Sigmoid colon (tissue), 7 donors: ENCODE measurements around the gene TMEM240. TPM values are rescaled to one million over a fixed set of nuclear protein-coding genes. Genes with fewer than 3 reads are reported as not detected.

ENCODE experiments used
- DNase-seq: peaks from one replicate; pipeline ENCODE4 v3.0.0-alpha.2; 2019
- H3K27ac ChIP-seq, 4 donors: fragments of 200-600 bp; sonication (generic); one replicate each; pipeline ENCODE4 v1.5.1; 2016 to 2019; ENCODE audit warnings: mild to moderate bottlenecking in 1 of 4
- H3K27me3 ChIP-seq, 3 donors: fragments of 200-600 bp; sonication (generic); one replicate each; pipeline ENCODE4 v1.5.1; 2019; ENCODE audit warnings: mild to moderate bottlenecking in 1 of 3
- H3K36me3 ChIP-seq, 4 donors: fragments of 200-600 bp; sonication (generic); one replicate each; pipeline ENCODE4 v1.5.1; 2016 to 2019
- H3K4me1 ChIP-seq, 4 donors: fragments of 200-600 bp; sonication (generic); one replicate each; pipeline ENCODE4 v1.5.1; 2017 to 2019
- H3K4me3 ChIP-seq, 4 donors: fragments of 200-600 bp; sonication (generic); one replicate each; pipeline ENCODE4 v1.5.1; 2017 to 2019; ENCODE audit warnings: mild to moderate bottlenecking in 2 of 4, moderate library complexity in 1 of 4
- H3K9me3 ChIP-seq, 4 donors: fragments of 200-600 bp in 3 of 4; sonication (generic) in 3 of 4; one replicate each; pipeline versions ENCODE4 v1.5.1 to v1.6.1; 2013 to 2019
- CTCF ChIP-seq, 4 experiments: fragments of 450-650 bp in 3 of 4; fragments of 200-600 bp in 1 of 4; IDR thresholded peaks; one replicate each; pipeline ENCODE4 v1.5.1; 2016 to 2019; ENCODE audit warnings: antibody characterized with exemption in 4 of 4, mild to moderate bottlenecking in 3 of 4, moderate library complexity in 2 of 4
- EP300 ChIP-seq, 4 donors: sonication (generic); formaldehyde crosslinking; IDR thresholded peaks; one replicate each; pipeline ENCODE4 v1.6.1; 2017; ENCODE audit warnings: antibody characterized with exemption in 4 of 4
- POLR2A ChIP-seq, 2 donors: fragments of 450-650 bp; IDR thresholded peaks; one replicate each; pipeline ENCODE4 v1.6.1; 2016; ENCODE audit warnings: antibody characterized with exemption in 2 of 2, mild to moderate bottlenecking in 2 of 2, moderate library complexity in 2 of 2
- POLR2AphosphoS5 ChIP-seq, 4 donors: sonication (generic); formaldehyde crosslinking; IDR thresholded peaks; one replicate each; pipeline ENCODE4 v1.6.1; 2017; ENCODE audit warnings: antibody characterized with exemption in 4 of 4
- WGBS, 2 donors: extraction: QIAGEN DNeasy Blood & Tissue Kit; methylation state at CpG; one replicate each; pipeline ENCODE4 v1.1.7; 2013; 5-methylcytosine and 5-hydroxymethylcytosine counted together
- intact Hi-C: fragments of 100-400 bp; cut with DNase I; formaldehyde crosslinking; loops from one replicate; pipeline ENCODE4 v1.15.1; 2023
- polyA plus RNA-seq, 3 donors: library from polyadenylated mRNA; stranded (reverse); fragments of 200-250 nt; gene quantifications; one replicate each; pipeline ENCODE4 v1.2.3, GENCODE V29; 2013
- total RNA-seq, 4 donors: library from RNA; depleted of rRNA; stranded (reverse); fragments of >200 nt; gene quantifications; one replicate each; pipeline ENCODE4 v1.1.0, GENCODE V29; 2016
- donor health status: healthy with polysubstance abuse.
- donor health status: Bipolar disorder and iron deficiency.
- donor health status: healthy.

Gene TMEM240
- total RNA-seq (10 to 100 TPM; 15.3 to 35.2 (median 17.6) TPM), polyA plus RNA-seq (1 to 10 TPM in 2 of 3 donors, not detected in 1; 3.7 to 4.8 TPM)

GRCh38 chr1:1540090-1540817 lies at the start of gene TMEM240:
TMEM240 (minus strand) TSS chr1:1540624; CDS start chr1:1540346, 278 bp downstream.
- intact Hi-C loops: no loop called here
- TF ChIP-seq POLR2AphosphoS5 (IDR thresholded peaks at IDR 0.05) (no peak), CTCF (IDR thresholded peaks at IDR 0.05) (no peak), POLR2A (IDR thresholded peaks at IDR 0.05) (no peak), EP300 (IDR thresholded peaks at IDR 0.05) (no peak)
- H3K4me1 ChIP-seq: peaks cover 0 to 26% (median 23%) of the 10 kb centered on the region in 4 donors
- H3K4me3 ChIP-seq: peak within 1 kb of the TSS; percentile 63 to 88 (median 83)
- peak within 1 kb of the TSS; percentile 81 to 85 (median 83) for H3K27ac ChIP-seq
- no peaks in the 10 kb centered on the region for H3K9me3 ChIP-seq
- peak; percentile 92 for DNase-seq
- peaks cover 0 to 41% (median 17%) of the 10 kb centered on the region in 4 donors for H3K36me3 ChIP-seq
- WGBS, 2 donors: 2% methylated on average over 99 to 100 of the region's 100 CpGs
- no peaks in the 10 kb centered on the region for H3K27me3 ChIP-seq

- no peak for TF ChIP-seq POLR2A (IDR thresholded peaks at IDR 0.05)
- intact Hi-C loops: no loop called here
Observed at GRCh38 chr1:1583347-1584010, 43.1 kb upstream of the TMEM240 start.

GRCh38 chr1:1582585-1583346 lies 42.3 kb upstream of the TMEM240 start:
- WGBS, 2 donors: 75 to 79% methylated on average over 9 of the region's 9 CpGs
- no peak overlapping the region for H3K27ac ChIP-seq
- peaks cover 0 to 24% (median 6%) of the 10 kb centered on the region in 3 donors for H3K27me3 ChIP-seq
- DNase-seq: no peak
- H3K36me3 ChIP-seq: no peaks in the 10 kb centered on the region
- intact Hi-C loops: no loop called here
- no peaks in the 10 kb centered on the region for H3K9me3 ChIP-seq
- no peaks in the 10 kb centered on the region for H3K4me1 ChIP-seq
- no peak for TF ChIP-seq POLR2A (IDR thresholded peaks at IDR 0.05)
- TF ChIP-seq CTCF (IDR thresholded peaks at IDR 0.05): no peak
- no peak for TF ChIP-seq POLR2AphosphoS5 (IDR thresholded peaks at IDR 0.05)
- TF ChIP-seq EP300 (IDR thresholded peaks at IDR 0.05): no peak
- no peak overlapping the region for H3K4me3 ChIP-seq

More at GRCh38 chr1:1583347-1584010, 43.1 kb upstream of the TMEM240 start:
- H3K4me1 ChIP-seq: no peaks in the 10 kb centered on the region
- no peak overlapping the region for H3K27ac ChIP-seq
- peaks cover 0 to 28% (median 6%) of the 10 kb centered on the region in 3 donors for H3K27me3 ChIP-seq
- 84 to 86% methylated on average over 23 of the region's 23 CpGs for WGBS, 2 donors
- H3K36me3 ChIP-seq: no peaks in the 10 kb centered on the region
- H3K9me3 ChIP-seq: no peaks in the 10 kb centered on the region
- no peak for DNase-seq
- H3K4me3 ChIP-seq: no peak overlapping the region

GRCh38 chr1:1578371-1578940 lies 38.0 kb upstream of the TMEM240 start:
- Histone ChIP-seq H3K27ac (no peak overlapping the region), H3K36me3 (no peaks in the 10 kb centered on the region), H3K4me1 (peaks cover 0 to 12% (median 10%) of the 10 kb centered on the region in 4 donors), H3K4me3 (no peak overlapping the region), H3K27me3 (peaks cover 0 to 4% (median 3%) of the 10 kb centered on the region in 3 donors), H3K9me3 (no peaks in the 10 kb centered on the region)
- DNase-seq: no peak
- 88 to 90% methylated on average over 13 of the region's 13 CpGs for WGBS, 2 donors
- TF ChIP-seq POLR2AphosphoS5 (IDR thresholded peaks at IDR 0.05) (no peak), CTCF (IDR thresholded peaks at IDR 0.05) (no peak), POLR2A (IDR thresholded peaks at IDR 0.05) (no peak), EP300 (IDR thresholded peaks at IDR 0.05) (no peak)
- intact Hi-C loops: no loop called here
